Measurements from ENCODE around the gene EPN2.

The EPN2 gene

DNA sequence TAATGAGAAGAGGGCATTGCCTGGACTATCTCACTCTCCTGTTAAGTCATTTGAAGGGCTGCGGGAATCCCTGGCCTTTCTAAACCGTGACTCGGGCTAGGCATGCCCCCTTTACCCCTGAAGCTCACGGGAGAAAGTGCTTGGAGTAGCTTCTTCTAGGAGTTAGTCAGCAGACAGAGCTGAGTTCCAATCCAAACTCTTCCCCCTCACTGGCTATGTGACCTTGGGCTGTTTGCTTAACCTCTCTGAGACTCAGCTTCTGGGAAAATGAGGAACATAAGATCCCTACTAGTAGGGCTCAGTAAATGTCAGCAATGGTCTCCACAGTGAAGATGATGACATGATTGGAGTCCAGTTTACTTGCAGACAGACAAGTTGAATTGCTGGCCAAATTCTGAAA is 131.1 kb downstream of the EPN2 start:
- DNase-seq (ENCODE audit: low read depth), result peak; percentile 54
- H3K4me3 ChIP-seq (ENCODE audit: control insufficient read depth, low read depth, low read length), result no peak overlapping the region
- TF ChIP-seq, protein P1, sequence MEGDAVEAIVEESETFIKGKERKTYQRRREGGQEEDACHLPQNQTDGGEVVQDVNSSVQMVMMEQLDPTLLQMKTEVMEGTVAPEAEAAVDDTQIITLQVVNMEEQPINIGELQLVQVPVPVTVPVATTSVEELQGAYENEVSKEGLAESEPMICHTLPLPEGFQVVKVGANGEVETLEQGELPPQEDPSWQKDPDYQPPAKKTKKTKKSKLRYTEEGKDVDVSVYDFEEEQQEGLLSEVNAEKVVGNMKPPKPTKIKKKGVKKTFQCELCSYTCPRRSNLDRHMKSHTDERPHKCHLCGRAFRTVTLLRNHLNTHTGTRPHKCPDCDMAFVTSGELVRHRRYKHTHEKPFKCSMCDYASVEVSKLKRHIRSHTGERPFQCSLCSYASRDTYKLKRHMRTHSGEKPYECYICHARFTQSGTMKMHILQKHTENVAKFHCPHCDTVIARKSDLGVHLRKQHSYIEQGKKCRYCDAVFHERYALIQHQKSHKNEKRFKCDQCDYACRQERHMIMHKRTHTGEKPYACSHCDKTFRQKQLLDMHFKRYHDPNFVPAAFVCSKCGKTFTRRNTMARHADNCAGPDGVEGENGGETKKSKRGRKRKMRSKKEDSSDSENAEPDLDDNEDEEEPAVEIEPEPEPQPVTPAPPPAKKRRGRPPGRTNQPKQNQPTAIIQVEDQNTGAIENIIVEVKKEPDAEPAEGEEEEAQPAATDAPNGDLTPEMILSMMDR (conservative IDR thresholded peaks at IDR 0.05; ENCODE audit: control insufficient read depth, insufficient read depth, low read depth, low read length), result no peak

DNA sequence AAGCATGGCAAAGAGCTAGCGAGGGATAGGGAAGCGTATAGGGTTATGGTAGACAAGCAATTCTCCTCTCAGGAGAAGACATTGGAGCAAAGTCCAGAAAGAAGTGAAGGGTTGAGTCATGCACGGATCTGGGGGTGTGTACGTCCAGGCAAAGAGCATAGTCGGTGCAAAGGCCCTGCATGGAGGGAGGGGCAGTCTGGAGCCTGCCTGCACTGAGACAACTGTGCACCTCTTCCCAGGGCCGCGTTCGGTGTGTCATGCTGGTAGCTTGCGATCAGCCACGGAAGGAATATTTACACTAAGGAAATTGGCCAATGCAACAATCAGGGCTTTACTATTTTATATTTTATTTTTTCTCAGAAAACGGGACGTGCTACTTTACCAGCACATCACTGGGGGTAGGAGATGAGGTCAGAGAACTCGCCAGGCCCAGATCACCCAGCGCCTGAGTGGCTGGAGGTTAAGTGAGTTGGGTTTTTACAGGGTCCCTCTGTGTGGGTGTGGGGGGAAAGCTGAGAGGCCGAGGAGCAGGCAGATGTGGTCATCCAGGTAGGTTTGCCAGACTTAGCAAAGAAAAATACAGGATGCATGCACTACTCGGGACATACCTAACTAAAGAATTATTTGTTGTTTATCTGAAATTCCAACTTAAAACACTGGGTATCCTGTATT is 132.1 kb downstream of the EPN2 start:
- DNase-seq (ENCODE audit: low read depth), result no peak
- no peak overlapping the region for H3K4me3 ChIP-seq (ENCODE audit: control insufficient read depth, low read depth, low read length)
- TF ChIP-seq, protein P1 (conservative IDR thresholded peaks at IDR 0.05; ENCODE audit: control insufficient read depth, insufficient read depth, low read depth, low read length), result no peak

DNA sequence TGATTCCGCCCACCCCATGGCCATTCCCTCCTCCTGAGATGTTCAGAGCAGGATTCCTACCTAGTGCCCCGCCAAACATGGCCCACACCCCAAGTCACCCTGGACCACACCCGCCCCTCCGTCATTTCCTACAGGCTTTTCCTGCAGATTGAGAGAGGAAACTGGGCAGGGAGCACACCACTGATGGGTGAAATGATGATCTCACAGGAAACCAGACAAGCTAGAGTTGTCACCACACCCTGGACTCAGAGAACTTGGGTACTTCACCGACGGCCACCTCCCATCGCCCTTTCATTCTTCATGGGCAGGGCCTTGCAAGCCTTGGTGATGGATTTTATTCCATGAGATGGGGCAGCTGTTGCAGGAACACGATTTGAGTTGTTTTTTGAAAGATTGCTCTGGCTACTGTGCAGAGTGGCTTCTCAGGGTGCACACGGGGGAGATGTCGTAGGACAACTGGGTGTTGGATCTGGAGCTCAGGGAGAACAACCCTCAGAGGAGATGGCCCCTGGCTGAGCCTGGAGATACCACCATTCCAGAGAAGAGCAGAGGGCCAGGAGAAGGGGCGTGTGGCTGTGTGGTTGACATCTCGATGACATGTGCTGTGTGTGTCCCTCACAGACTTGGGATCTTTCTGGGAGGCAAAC is 132.8 kb downstream of the EPN2 start:
- no peak for DNase-seq (ENCODE audit: low read depth)
- TF ChIP-seq, protein P1 (conservative IDR thresholded peaks at IDR 0.05; ENCODE audit: control insufficient read depth, insufficient read depth, low read depth, low read length), result no peak
- no peak overlapping the region for H3K4me3 ChIP-seq (ENCODE audit: control insufficient read depth, low read depth, low read length)

- peak; percentile 21 for DNase-seq (ENCODE audit: low read depth)
- TF ChIP-seq, protein P1 (conservative IDR thresholded peaks at IDR 0.05; ENCODE audit: control insufficient read depth, insufficient read depth, low read depth, low read length), result no peak
- no peak overlapping the region for H3K4me3 ChIP-seq (ENCODE audit: control insufficient read depth, low read depth, low read length)
Observed at GRCh38 chr17:19370493-19370960, 133.4 kb downstream of the EPN2 start.

DNA sequence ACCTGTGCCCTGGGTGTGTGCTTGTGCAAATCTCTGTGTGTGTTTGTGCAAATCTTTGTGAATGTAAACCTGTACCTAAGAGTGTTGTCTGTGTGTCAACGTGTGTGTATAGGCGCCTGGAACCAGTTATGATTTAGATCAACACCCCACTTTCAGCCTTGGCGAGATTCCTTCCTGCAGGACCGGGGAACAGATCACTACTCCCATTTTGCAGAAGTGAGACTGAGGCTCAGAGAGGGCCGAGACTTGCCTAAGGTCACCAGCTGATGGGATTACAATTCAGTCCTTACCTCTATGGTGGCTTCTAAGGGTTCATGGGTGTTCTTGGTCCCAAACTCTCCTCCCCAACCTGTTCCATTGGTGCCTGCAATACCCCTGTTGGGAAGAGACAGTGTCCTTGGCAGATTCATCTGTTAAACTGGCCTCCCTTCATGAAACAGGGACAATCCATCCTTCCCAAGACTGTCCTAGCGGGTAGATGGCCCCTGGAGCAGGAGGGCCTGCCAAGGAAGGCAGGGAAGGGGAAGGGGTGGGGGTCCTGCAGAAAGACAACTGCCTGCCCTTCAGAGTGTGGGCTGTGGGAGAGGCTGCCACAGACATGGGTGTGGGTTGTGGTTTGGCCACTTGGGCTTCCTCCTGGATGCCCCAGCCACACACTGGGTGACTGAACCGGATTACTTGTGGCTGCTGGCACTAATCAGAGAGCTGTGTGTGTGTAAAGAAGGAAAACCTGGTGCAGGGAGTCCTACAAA is 134.3 kb downstream of the EPN2 start:
- no peak for DNase-seq (ENCODE audit: low read depth)
- H3K4me3 ChIP-seq (ENCODE audit: control insufficient read depth, low read depth, low read length), result no peak overlapping the region
- TF ChIP-seq, protein P1 (conservative IDR thresholded peaks at IDR 0.05; ENCODE audit: control insufficient read depth, insufficient read depth, low read depth, low read length), result no peak

- DNase-seq (ENCODE audit: low read depth), result no peak
- H3K4me3 ChIP-seq (ENCODE audit: control insufficient read depth, low read depth, low read length), result no peak overlapping the region
- TF ChIP-seq, protein P1 (conservative IDR thresholded peaks at IDR 0.05; ENCODE audit: control insufficient read depth, insufficient read depth, low read depth, low read length), result no peak
Observed at GRCh38 chr17:19372011-19372370, 134.8 kb downstream of the EPN2 start.
